ENCODE measurements around the gene LIME1.

The LIME1 gene

DNA sequence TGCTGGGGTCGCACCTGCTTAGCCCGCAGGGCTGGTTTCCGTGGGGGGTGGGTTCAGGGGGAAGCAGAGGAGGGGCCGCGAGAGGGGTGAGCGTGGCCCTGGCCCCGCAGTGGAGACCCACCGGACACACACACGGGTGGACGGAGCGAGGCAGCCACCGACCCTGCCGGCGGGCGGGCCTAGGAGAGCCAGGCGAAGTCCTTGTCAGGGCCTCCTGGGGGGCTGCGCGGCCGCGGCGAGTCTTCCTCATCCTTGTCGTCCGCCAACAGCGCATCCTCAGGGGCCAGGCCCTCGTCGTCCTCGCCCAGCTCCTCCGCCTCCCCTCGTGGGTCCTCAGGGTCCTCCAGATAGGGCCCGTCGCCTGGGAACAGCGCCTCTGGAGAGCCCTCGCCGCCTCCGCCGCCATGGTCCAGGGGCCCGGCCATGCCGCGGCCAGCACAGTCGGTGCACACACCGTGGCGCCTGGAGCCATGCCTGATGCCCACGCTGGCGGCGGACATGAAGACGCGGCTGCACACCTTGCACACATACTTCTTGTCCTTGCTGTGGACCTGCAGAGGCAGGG lies 10.4 kb downstream of the LIME1 start:
- Histone ChIP-seq H3K27ac (replicated peaks; ENCODE audit: low read length) (no peak overlapping the region), H2BK12ac (ENCODE audit: low read length) (no peak overlapping the region), H3K23ac (ENCODE audit: low read depth, low read length, poor library complexity) (peak overlapping the region; percentile 85), H3K14ac (ENCODE audit: low read length) (no peak overlapping the region), H3K4me1 (ENCODE audit: control insufficient read depth in 2 of 2, insufficient read depth in 1 of 2, low read depth in 1 of 2, low read length in 2 of 2) (peaks cover 6 to 8% of the 10 kb centered on the region in 2 donors), H4K8ac (ENCODE audit: low read depth, low read length) (no peak overlapping the region), H3K36me3 (replicated peaks in 1 of 2; ENCODE audit: control insufficient read depth in 2 of 2, insufficient read depth in 2 of 2, low read length in 2 of 2) (peaks cover 10 to 62% of the 10 kb centered on the region in 2 donors), H3K9ac (ENCODE audit: low read depth, low read length, poor library complexity) (no peak overlapping the region), H2AFZ (ENCODE audit: low read length) (no peak overlapping the region), H2BK5ac (ENCODE audit: low read length) (no peak overlapping the region), H4K91ac (ENCODE audit: low read depth, low read length, poor library complexity) (no peak overlapping the region), H3K79me1 (ENCODE audit: low read depth, low read length) (peaks cover 8% of the 10 kb centered on the region), H2BK120ac (ENCODE audit: low read depth, low read length) (no peak overlapping the region), H3K27me3 (ENCODE audit: control insufficient read depth in 3 of 3, insufficient read depth in 3 of 3, low read depth in 1 of 3, low read length in 3 of 3) (no peaks in the 10 kb centered on the region), H3K4me3 (ENCODE audit: low read length in 2 of 2) (no peak overlapping the region), H3K4ac (ENCODE audit: low read length) (no peak overlapping the region), H3K9me3 (replicated peaks in 1 of 2; ENCODE audit: control insufficient read depth in 2 of 2, insufficient read depth in 1 of 2, low read depth in 1 of 2, low read length in 2 of 2) (no peaks in the 10 kb centered on the region), H2AK5ac (ENCODE audit: low read depth, low read length) (peak overlapping the region; percentile 28), H3K18ac (ENCODE audit: low read length) (no peak overlapping the region), H3K4me2 (ENCODE audit: insufficient read depth, low read length, poor library complexity, severe bottlenecking) (no peak overlapping the region), H2BK15ac (ENCODE audit: low read length) (no peak overlapping the region)
- DNase-seq (ENCODE audit: low spot score), result no peak
- WGBS, 2 donors (ENCODE audit: extremely low coverage in 2 of 2, insufficient read length in 2 of 2, insufficient replicate concordance in 1 of 2), result no CpG with 5 or more reads among the region's 47 CpGs

DNA sequence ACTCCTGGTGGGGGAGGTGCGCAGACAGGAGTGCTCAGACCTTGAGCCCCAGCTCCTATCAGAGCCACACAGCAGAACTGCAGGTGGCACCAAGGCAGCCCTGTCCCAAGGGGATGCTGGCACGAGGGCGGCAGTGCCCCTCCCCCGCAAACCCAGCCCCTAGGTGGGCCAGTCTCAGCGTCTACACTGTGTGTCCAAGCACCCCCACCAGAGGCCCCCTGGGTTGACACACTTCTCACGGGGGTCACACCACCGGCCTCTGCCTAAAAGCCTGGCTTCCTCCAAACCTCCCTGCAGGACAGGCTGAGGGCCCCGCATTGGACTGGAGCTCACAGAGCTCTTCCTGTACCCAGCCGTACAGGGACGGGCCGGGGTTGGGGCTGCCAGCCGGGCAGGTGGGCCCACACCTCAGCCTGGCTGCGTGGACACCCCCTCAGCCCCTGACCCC lies 11.2 kb downstream of the LIME1 start:
- H3K23ac ChIP-seq (ENCODE audit: low read depth, low read length, poor library complexity), result no peak overlapping the region
- peaks cover 6 to 8% of the 10 kb centered on the region in 2 donors for H3K4me1 ChIP-seq (ENCODE audit: control insufficient read depth in 2 of 2, insufficient read depth in 1 of 2, low read depth in 1 of 2, low read length in 2 of 2)
- no peak overlapping the region for H3K4me2 ChIP-seq (ENCODE audit: insufficient read depth, low read length, poor library complexity, severe bottlenecking)
- H2BK5ac ChIP-seq (ENCODE audit: low read length), result no peak overlapping the region
- H3K79me1 ChIP-seq (ENCODE audit: low read depth, low read length), result peaks cover 5% of the 10 kb centered on the region
- H3K36me3 ChIP-seq (replicated peaks in 1 of 2; ENCODE audit: control insufficient read depth in 2 of 2, insufficient read depth in 2 of 2, low read length in 2 of 2), result peaks cover 6 to 58% of the 10 kb centered on the region in 2 donors
- no peak overlapping the region for H4K8ac ChIP-seq (ENCODE audit: low read depth, low read length)
- no peak overlapping the region for H3K4me3 ChIP-seq (ENCODE audit: low read length in 2 of 2)
- H3K27me3 ChIP-seq (ENCODE audit: control insufficient read depth in 3 of 3, insufficient read depth in 3 of 3, low read depth in 1 of 3, low read length in 3 of 3), result no peaks in the 10 kb centered on the region
- H2BK15ac ChIP-seq (ENCODE audit: low read length), result no peak overlapping the region
- H2AK5ac ChIP-seq (ENCODE audit: low read depth, low read length), result no peak overlapping the region
- no peak overlapping the region for H2AFZ ChIP-seq (ENCODE audit: low read length)
- H3K18ac ChIP-seq (ENCODE audit: low read length), result no peak overlapping the region
- no peak overlapping the region for H3K14ac ChIP-seq (ENCODE audit: low read length)
- no peak overlapping the region for H3K27ac ChIP-seq (replicated peaks; ENCODE audit: low read length)
- no peak overlapping the region for H3K4ac ChIP-seq (ENCODE audit: low read length)
- H2BK12ac ChIP-seq (ENCODE audit: low read length), result no peak overlapping the region
- H2BK120ac ChIP-seq (ENCODE audit: low read depth, low read length), result no peak overlapping the region
- no peak overlapping the region for H3K9ac ChIP-seq (ENCODE audit: low read depth, low read length, poor library complexity)
- no peak overlapping the region for H4K91ac ChIP-seq (ENCODE audit: low read depth, low read length, poor library complexity)
- H3K9me3 ChIP-seq (replicated peaks in 1 of 2; ENCODE audit: control insufficient read depth in 2 of 2, insufficient read depth in 1 of 2, low read depth in 1 of 2, low read length in 2 of 2), result no peaks in the 10 kb centered on the region
- DNase-seq (ENCODE audit: low spot score), result no peak
- no CpG with 5 or more reads among the region's 13 CpGs for WGBS, 2 donors (ENCODE audit: extremely low coverage in 2 of 2, insufficient read length in 2 of 2, insufficient replicate concordance in 1 of 2)

DNA sequence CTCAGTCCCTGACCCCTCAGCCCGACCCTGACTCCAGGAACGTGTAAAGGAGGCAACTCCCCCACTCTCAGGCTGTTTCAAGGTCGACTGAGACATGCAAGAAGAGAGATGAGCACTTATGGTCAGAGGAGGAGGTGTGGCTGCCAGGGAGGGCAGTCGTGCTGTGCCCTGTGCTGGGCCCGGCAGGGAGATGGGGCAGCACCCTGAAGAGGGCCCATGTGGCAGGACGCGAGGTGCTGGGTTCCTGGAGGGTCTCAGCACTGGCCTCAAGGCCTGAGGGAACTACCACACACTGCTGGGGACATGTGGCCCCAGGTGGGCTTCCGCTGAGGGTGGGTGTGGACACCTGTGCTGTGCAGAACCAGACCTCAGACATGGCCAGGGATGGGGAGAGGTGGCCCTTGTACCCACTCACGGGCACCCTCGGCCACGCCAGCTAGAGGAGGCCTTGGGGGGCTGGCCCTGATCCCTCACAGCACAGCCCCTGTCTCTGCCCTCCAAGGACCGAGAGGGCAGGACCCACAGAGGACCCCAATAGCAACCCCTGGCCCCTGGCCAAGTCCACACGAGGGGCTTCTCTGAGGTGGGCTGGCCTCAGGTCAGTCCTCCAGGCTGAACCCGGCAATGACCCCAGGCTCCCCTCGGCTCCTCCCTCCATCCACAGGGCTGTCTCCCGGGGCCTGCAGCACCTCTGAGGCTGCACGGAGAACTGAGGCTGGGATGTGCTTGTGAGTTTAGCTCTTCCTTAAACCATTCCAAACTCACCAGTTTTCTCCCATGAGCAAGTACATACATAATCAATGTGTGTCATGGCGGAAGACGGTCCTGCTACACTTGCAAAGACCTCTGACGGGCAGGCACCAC lies 11.8 kb downstream of the LIME1 start:
- Histone ChIP-seq H3K4me3 (ENCODE audit: low read length in 2 of 2) (peak overlapping the region in 1 of 2 donors; percentile 35), H3K36me3 (replicated peaks in 1 of 2; ENCODE audit: control insufficient read depth in 2 of 2, insufficient read depth in 2 of 2, low read length in 2 of 2) (peaks cover 2 to 58% of the 10 kb centered on the region in 2 donors)
- WGBS, 2 donors (ENCODE audit: extremely low coverage in 2 of 2, insufficient read length in 2 of 2, insufficient replicate concordance in 1 of 2), result no CpG with 5 or more reads among the region's 20 CpGs

DNA sequence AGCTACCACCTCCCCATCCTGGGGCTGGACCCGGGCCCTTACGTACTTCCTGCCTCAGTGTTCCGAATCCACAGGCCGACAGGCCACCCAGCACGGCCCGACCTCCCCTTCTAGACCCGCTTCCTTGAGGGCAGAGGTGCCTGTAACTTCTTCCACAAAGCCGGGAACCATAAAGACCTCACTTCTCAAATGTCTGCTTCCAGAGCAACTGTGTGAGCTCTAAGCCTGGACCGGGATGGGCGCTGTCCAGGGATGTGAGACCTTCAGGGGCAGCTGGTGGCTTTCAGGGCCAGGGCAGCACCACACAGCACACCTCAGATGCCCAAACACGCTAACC lies 12.4 kb downstream of the LIME1 start:
- no peak overlapping the region for H2AFZ ChIP-seq (ENCODE audit: low read length)

More for the DNA sequence above, 11.8 kb downstream of the LIME1 start:
- DNase-seq (ENCODE audit: low spot score), result no peak
- Histone ChIP-seq H2AK5ac (ENCODE audit: low read depth, low read length) (no peak overlapping the region), H3K27ac (replicated peaks; ENCODE audit: low read length) (no peak overlapping the region), H3K27me3 (ENCODE audit: control insufficient read depth in 3 of 3, insufficient read depth in 3 of 3, low read depth in 1 of 3, low read length in 3 of 3) (no peaks in the 10 kb centered on the region), H3K9me3 (replicated peaks in 1 of 2; ENCODE audit: control insufficient read depth in 2 of 2, insufficient read depth in 1 of 2, low read depth in 1 of 2, low read length in 2 of 2) (no peaks in the 10 kb centered on the region), H3K4me2 (ENCODE audit: insufficient read depth, low read length, poor library complexity, severe bottlenecking) (no peak overlapping the region), H4K91ac (ENCODE audit: low read depth, low read length, poor library complexity) (no peak overlapping the region), H4K8ac (ENCODE audit: low read depth, low read length) (no peak overlapping the region), H2BK120ac (ENCODE audit: low read depth, low read length) (no peak overlapping the region), H3K9ac (ENCODE audit: low read depth, low read length, poor library complexity) (no peak overlapping the region), H2BK15ac (ENCODE audit: low read length) (no peak overlapping the region), H3K4ac (ENCODE audit: low read length) (no peak overlapping the region), H3K14ac (ENCODE audit: low read length) (no peak overlapping the region), H3K79me1 (ENCODE audit: low read depth, low read length) (peaks cover 5% of the 10 kb centered on the region), H2BK12ac (ENCODE audit: low read length) (no peak overlapping the region), H3K23ac (ENCODE audit: low read depth, low read length, poor library complexity) (no peak overlapping the region), H2BK5ac (ENCODE audit: low read length) (no peak overlapping the region), H2AFZ (ENCODE audit: low read length) (no peak overlapping the region), H3K4me1 (ENCODE audit: control insufficient read depth in 2 of 2, insufficient read depth in 1 of 2, low read depth in 1 of 2, low read length in 2 of 2) (peaks cover 6 to 8% of the 10 kb centered on the region in 2 donors), H3K18ac (ENCODE audit: low read length) (no peak overlapping the region)

More for the DNA sequence above, 12.4 kb downstream of the LIME1 start:
- no peak overlapping the region for H4K91ac ChIP-seq (ENCODE audit: low read depth, low read length, poor library complexity)
- no CpG with 5 or more reads among the region's 11 CpGs for WGBS, 2 donors (ENCODE audit: extremely low coverage in 2 of 2, insufficient read length in 2 of 2, insufficient replicate concordance in 1 of 2)
- H3K23ac ChIP-seq (ENCODE audit: low read depth, low read length, poor library complexity), result no peak overlapping the region
- no peak overlapping the region for H3K18ac ChIP-seq (ENCODE audit: low read length)
- no peak overlapping the region for H2AK5ac ChIP-seq (ENCODE audit: low read depth, low read length)
- H3K4me1 ChIP-seq (ENCODE audit: control insufficient read depth in 2 of 2, insufficient read depth in 1 of 2, low read depth in 1 of 2, low read length in 2 of 2), result peaks cover 6 to 8% of the 10 kb centered on the region in 2 donors
- H2BK5ac ChIP-seq (ENCODE audit: low read length), result no peak overlapping the region
- peaks cover 5% of the 10 kb centered on the region for H3K79me1 ChIP-seq (ENCODE audit: low read depth, low read length)
- no peak overlapping the region for H3K9ac ChIP-seq (ENCODE audit: low read depth, low read length, poor library complexity)
- H3K27ac ChIP-seq (replicated peaks; ENCODE audit: low read length), result no peak overlapping the region
- H3K36me3 ChIP-seq (replicated peaks in 1 of 2; ENCODE audit: control insufficient read depth in 2 of 2, insufficient read depth in 2 of 2, low read length in 2 of 2), result peaks cover 0 to 57% of the 10 kb centered on the region in 2 donors
- no peak for DNase-seq (ENCODE audit: low spot score)
- H3K9me3 ChIP-seq (replicated peaks in 1 of 2; ENCODE audit: control insufficient read depth in 2 of 2, insufficient read depth in 1 of 2, low read depth in 1 of 2, low read length in 2 of 2), result no peaks in the 10 kb centered on the region
- no peak overlapping the region for H3K4me2 ChIP-seq (ENCODE audit: insufficient read depth, low read length, poor library complexity, severe bottlenecking)
- no peak overlapping the region for H2BK15ac ChIP-seq (ENCODE audit: low read length)
- H3K14ac ChIP-seq (ENCODE audit: low read length), result peak overlapping the region; percentile 71
- H4K8ac ChIP-seq (ENCODE audit: low read depth, low read length), result no peak overlapping the region
- H2BK120ac ChIP-seq (ENCODE audit: low read depth, low read length), result no peak overlapping the region
- H2BK12ac ChIP-seq (ENCODE audit: low read length), result no peak overlapping the region
- H3K4me3 ChIP-seq (ENCODE audit: low read length in 2 of 2), result no peak overlapping the region
- no peak overlapping the region for H3K4ac ChIP-seq (ENCODE audit: low read length)
- no peaks in the 10 kb centered on the region for H3K27me3 ChIP-seq (ENCODE audit: control insufficient read depth in 3 of 3, insufficient read depth in 3 of 3, low read depth in 1 of 3, low read length in 3 of 3)

Data from neuronal stem cell (in vitro differentiated cells).